K562 (cell line): ENCODE measurements around the gene TMPRSS9. TPM values are rescaled to one million over a fixed set of nuclear protein-coding genes. Genes with fewer than 3 reads are reported as not detected.

Source experiments
- ATAC-seq: fragments of 200-7000 bp; cut with Tn5 transposase; 3 replicates; pipeline ENCODE4 v1.9.1; 2020; ENCODE audit warnings: moderate library complexity
- BruUV-seq: library from RNA; stranded (reverse); fragments of 400-500 nt; replicated peaks from 2 replicates; lab custom pipeline; 2021; lab: Mats Ljungman, UMichigan
- CTCF ChIA-PET: fragments of 300-600 bp; formaldehyde crosslinking; extraction: SDS; loops from one replicate; lab custom pipeline; 2021; ENCODE audit warnings: low intra/inter-chr PET ratio; lab: Yijun Ruan, JAX
- POLR2A ChIA-PET: fragments of 300-600, 350-650 bp; sonication (Branson Sonifier 250); formaldehyde crosslinking; extraction: SDS; loops from one replicate; lab custom pipeline; 2021; ENCODE audit warnings: antibody characterized with exemption, inconsistent platforms; lab: Yijun Ruan, JAX
- DNase-seq, 4 experiments: peaks; one replicate each; pipeline versions ENCODE4 v3.0.0 to v3.0.0-alpha.2; 2011 to 2018; ENCODE audit warnings: low spot score in 3 of 4, mixed read lengths in 3 of 4; ENCODE audit errors: extremely low read depth in 1 of 4
- FAIRE-seq: peaks from 2 replicates; lab custom pipeline; 2011; peaks lifted over from hg19 to GRCh38; lab: Jason Lieb, UNC
- H2AFZ ChIP-seq: 2 replicates; pipeline ENCODE4 v1.6.0; 2011; ENCODE audit warnings: low read depth, low read length, control low read depth, inconsistent platforms
- H3K27ac ChIP-seq: fragments of 200-600 bp; 3 replicates; pipeline ENCODE4 v1.8.0; 2011; ENCODE audit warnings: low read depth, mild to moderate bottlenecking, control low read depth, inconsistent platforms, low read length, moderate library complexity, mixed read lengths; ENCODE audit errors: extremely low read depth
- H3K27me3 ChIP-seq, 2 experiments: fragments of 300-600 bp in 1 of 2; 2 replicates in 1 of 2; 3 replicates in 1 of 2; pipeline versions ENCODE4 v1.6.0 to v1.8.0; 2011; ENCODE audit warnings: inconsistent platforms in 2 of 2, low read length in 2 of 2, mild to moderate bottlenecking in 1 of 2, mixed read lengths in 1 of 2, moderate library complexity in 1 of 2; ENCODE audit not compliant: control insufficient read depth in 2 of 2, insufficient read depth in 2 of 2
- H3K36me3 ChIP-seq: fragments of 300-600 bp; 3 replicates; pipeline ENCODE4 v1.8.0; 2011; ENCODE audit warnings: mild to moderate bottlenecking, low read length, inconsistent platforms; ENCODE audit not compliant: control insufficient read depth, insufficient read depth
- H3K4me1 ChIP-seq, 2 experiments: fragments of 200-600 bp in 1 of 2; replicated peaks in 1 of 2; 2 replicates in 1 of 2; 3 replicates in 1 of 2; pipeline versions ENCODE4 v1.5.1 to v1.8.0; 2011; ENCODE audit warnings: inconsistent platforms in 2 of 2, low read length in 2 of 2, mild to moderate bottlenecking in 1 of 2, mixed read lengths in 1 of 2, moderate library complexity in 1 of 2; ENCODE audit not compliant: control insufficient read depth in 2 of 2, insufficient read depth in 2 of 2
- H3K4me2 ChIP-seq: 2 replicates; pipeline ENCODE4 v1.6.1; 2011; ENCODE audit warnings: low read length, control low read depth, inconsistent platforms, mixed read lengths; ENCODE audit not compliant: insufficient read depth
- H3K4me3 ChIP-seq: fragments of 200-600 bp; sonication (generic), shearing (Covaris generic); 2 replicates; pipeline ENCODE4 v1.5.1; 2016; ENCODE audit warnings: control low read depth, inconsistent platforms
- H3K79me2 ChIP-seq: fragments of 200-600 bp; 3 replicates; pipeline ENCODE4 v1.8.0; 2011; ENCODE audit warnings: low read length, inconsistent platforms; ENCODE audit not compliant: control insufficient read depth, insufficient read depth
- H3K9ac ChIP-seq, 2 experiments: 2 replicates each; pipeline versions ENCODE4 v1.6.0 to v1.6.1; 2011; ENCODE audit warnings: low read depth in 2 of 2, low read length in 2 of 2, control low read depth in 1 of 2, inconsistent platforms in 1 of 2, mild to moderate bottlenecking in 1 of 2, mixed read lengths in 1 of 2; ENCODE audit not compliant: insufficient read depth in 1 of 2
- H3K9me1 ChIP-seq: one replicate; pipeline ENCODE4 v1.6.0; 2011; ENCODE audit warnings: inconsistent platforms, mild to moderate bottlenecking, low read length, moderate library complexity; ENCODE audit not compliant: control insufficient read depth, insufficient read depth
- H3K9me3 ChIP-seq: replicated peaks from 2 replicates; pipeline ENCODE4 v1.5.1; 2011; ENCODE audit warnings: low read depth, low read length, inconsistent platforms; ENCODE audit not compliant: control insufficient read depth, insufficient read depth
- H4K20me1 ChIP-seq: replicated peaks from 2 replicates; pipeline ENCODE4 v1.6.1; 2011; ENCODE audit warnings: low read length, inconsistent platforms, mixed read lengths; ENCODE audit not compliant: control insufficient read depth, insufficient read depth
- CBX1 ChIP-seq: sonication (generic); IDR thresholded peaks from 2 replicates; pipeline ENCODE4 v1.6.1; 2016; ENCODE audit warnings: antibody characterized with exemption, low read depth, mild to moderate bottlenecking
- CHD4 ChIP-seq: fragments of 200-600 bp; sonication (generic); IDR thresholded peaks from 3 replicates; pipeline ENCODE4 v1.6.1; 2012; ENCODE audit warnings: low read depth, mild to moderate bottlenecking, mixed read lengths, low read length, inconsistent platforms; ENCODE audit not compliant: insufficient read depth, insufficient replicate concordance, poor library complexity, severe bottlenecking
- E2F4 ChIP-seq: sonication (generic); formaldehyde crosslinking; IDR thresholded peaks from 2 replicates; pipeline ENCODE4 v1.8.0; 2022; ENCODE audit warnings: mild to moderate bottlenecking, low read depth, missing genetic modification reagents
- HDAC1 ChIP-seq, 2 experiments: fragments of 450-650 bp; IDR thresholded peaks; 2 replicates each; pipeline ENCODE4 v1.6.1; 2016 to 2017; ENCODE audit warnings: inconsistent platforms in 1 of 2, mild to moderate bottlenecking in 1 of 2, moderate library complexity in 1 of 2
- HDGF ChIP-seq: fragments of 450-650 bp; IDR thresholded peaks from 2 replicates; pipeline ENCODE4 v1.6.1; 2016
- KDM5B ChIP-seq: fragments of 200-600 bp; sonication (generic); IDR thresholded peaks from 2 replicates; pipeline ENCODE4 v1.6.1; 2012; ENCODE audit warnings: low read depth, mild to moderate bottlenecking, moderate library complexity, low read length, control low read depth, inconsistent platforms; ENCODE audit not compliant: insufficient replicate concordance
- MBD1 ChIP-seq: fragments of 250-450 bp; sonication (Bioruptor Pico); IDR thresholded peaks from 2 replicates; pipeline ENCODE4 v1.8.0; 2022; ENCODE audit warnings: inconsistent platforms
- PHB2 ChIP-seq: fragments of 450-650 bp; IDR thresholded peaks from 2 replicates; pipeline ENCODE4 v1.6.1; 2017; ENCODE audit warnings: low read depth
- RBM25 ChIP-seq: fragments of 200-400 bp; formaldehyde crosslinking; IDR thresholded peaks from 2 replicates; pipeline ENCODE4 v1.6.1; 2018; ENCODE audit warnings: low read length, low read depth, moderate library complexity; ENCODE audit not compliant: severe bottlenecking
- TARDBP ChIP-seq: fragments of 450-650 bp; IDR thresholded peaks from 2 replicates; pipeline ENCODE4 v1.6.1; 2016
- ZNF165 ChIP-seq: fragments of 250-450 bp; sonication (Bioruptor Pico); IDR thresholded peaks from 2 replicates; pipeline ENCODE4 v1.4.0; 2020; ENCODE audit warnings: borderline replicate concordance
- ZNF212 ChIP-seq: fragments of 450-650 bp; formaldehyde crosslinking; IDR thresholded peaks from 2 replicates; pipeline ENCODE4 v1.4.0; 2020; ENCODE audit warnings: mild to moderate bottlenecking
- WGBS: fragments of 100-300 bp; shearing (Covaris generic); methylation state at CpG from one replicate; pipeline ENCODE4 v1.1.6; 2016; ENCODE audit warnings: low coverage, mixed read lengths; ENCODE audit not compliant: insufficient coverage; ENCODE audit errors: missing lambda C conversion rate; 5-methylcytosine and 5-hydroxymethylcytosine counted together
- in situ Hi-C: fragments of 300-500 bp; cut with MboI; formaldehyde crosslinking; loops from 4 replicates; pipeline ENCODE4 v1.15.0; 2018; ENCODE audit warnings: inconsistent platforms, mixed read lengths
- intact Hi-C: fragments of 100-400 bp; cut with micrococcal nuclease; formaldehyde crosslinking; loops from 2 replicates; pipeline ENCODE4 v1.14.2; 2022
- polyA plus RNA-seq, 8 experiments: library from polyadenylated mRNA; depleted of rRNA in 4 of 8; stranded (reverse) in 5 of 8; unstranded in 3 of 8; fragments of >200 nt; fragmentation: Nextera tagmentation in 2 of 8; fragmentation: Illumina TruSeq in 1 of 8; extraction: Ambion mirVana in 2 of 8; extraction: Trizol in 1 of 8; gene quantifications; 2 replicates each; pipeline versions ENCODE4 v1.2.1 to v1.2.3, GENCODE V29; 2011 to 2014; ENCODE audit warnings: inconsistent platforms in 1 of 8, missing spikeins in 1 of 8
- total RNA-seq, 7 experiments: library from RNA; depleted of rRNA in 6 of 7; stranded (reverse); fragments of >200 nt in 6 of 7; fragmentation: Illumina TruSeq in 2 of 7; extraction: Trizol in 2 of 7; gene quantifications; 2 replicates each; pipeline versions ENCODE4 v1.2.1 to v1.2.3, GENCODE V29; 2011 to 2021; ENCODE audit warnings: low replicate concordance in 1 of 7
- TF ChIP-seq, protein P1 (sequence below), 2 experiments: fragments of 450-650 bp; IDR thresholded peaks; 2 replicates each; pipeline ENCODE4 v1.6.1; 2016
- TF ChIP-seq, protein P2 (sequence below), 3 experiments: fragments of 200-800 bp in 1 of 3; sonication (Bioruptor generic) in 1 of 3; sonication (generic) in 1 of 3; formaldehyde crosslinking in 1 of 3; IDR thresholded peaks; 2 replicates each; pipeline versions ENCODE4 v1.6.1 to v1.8.0; 2016 to 2022; ENCODE audit warnings: mild to moderate bottlenecking in 2 of 3, missing compliant biosample characterization in 2 of 3, missing genetic modification characterization in 2 of 3, missing genetic modification reagents in 1 of 3

TMPRSS9 gene
- total and polyA plus RNA-seq, 9 of the 15 experiments (the other 6 are each of a cell fraction or from before 2014, with no cell fraction given) = 0.01 to 0.03 TPM; not detected in 7

- H3K27ac ChIP-seq = peak overlapping the region; percentile 81; the same call in 1 of the 3 replicates
- TF ChIP-seq ZNF212 (CRISPR knock-in tag) (no peak), CBX1 (no peak), MBD1 (CRISPR knock-in tag) (no peak), TARDBP (no peak), CHD4 (no peak), HDAC1 (IDR thresholded peaks at IDR 0.05) (no peak), E2F4 (CRISPR knock-in tag) (no peak), RBM25 (peak; percentile 3), PHB2 (no peak), HDGF (no peak), KDM5B (no peak), ZNF165 (no peak)
- TF ChIP-seq, protein P1, sequence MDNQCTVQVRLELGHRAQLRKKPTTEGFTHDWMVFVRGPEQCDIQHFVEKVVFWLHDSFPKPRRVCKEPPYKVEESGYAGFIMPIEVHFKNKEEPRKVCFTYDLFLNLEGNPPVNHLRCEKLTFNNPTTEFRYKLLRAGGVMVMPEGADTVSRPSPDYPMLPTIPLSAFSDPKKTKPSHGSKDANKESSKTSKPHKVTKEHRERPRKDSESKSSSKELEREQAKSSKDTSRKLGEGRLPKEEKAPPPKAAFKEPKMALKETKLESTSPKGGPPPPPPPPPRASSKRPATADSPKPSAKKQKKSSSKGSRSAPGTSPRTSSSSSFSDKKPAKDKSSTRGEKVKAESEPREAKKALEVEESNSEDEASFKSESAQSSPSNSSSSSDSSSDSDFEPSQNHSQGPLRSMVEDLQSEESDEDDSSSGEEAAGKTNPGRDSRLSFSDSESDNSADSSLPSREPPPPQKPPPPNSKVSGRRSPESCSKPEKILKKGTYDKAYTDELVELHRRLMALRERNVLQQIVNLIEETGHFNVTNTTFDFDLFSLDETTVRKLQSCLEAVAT (IDR thresholded peaks at IDR 0.05) = peak in 1 of 2 experiments; percentile 75; a peak in 2 of 4 replicates
- TF ChIP-seq, protein P2, sequence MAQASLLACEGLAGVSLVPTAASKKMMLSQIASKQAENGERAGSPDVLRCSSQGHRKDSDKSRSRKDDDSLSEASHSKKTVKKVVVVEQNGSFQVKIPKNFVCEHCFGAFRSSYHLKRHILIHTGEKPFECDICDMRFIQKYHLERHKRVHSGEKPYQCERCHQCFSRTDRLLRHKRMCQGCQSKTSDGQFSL (CRISPR knock-in tag; IDR thresholded peaks at IDR 0.05) = no peak
- TF ChIP-seq, protein P2 (tag; IDR thresholded peaks at IDR 0.05) = no peak; a peak in 1 of 4 replicates
These were observed 97.5 kb downstream of the TMPRSS9 start for GRCh38 chr19:2457394-2458037.

More at GRCh38 chr19:2457394-2458037, 97.5 kb downstream of the TMPRSS9 start:
- intact Hi-C loops = no loop called here
- WGBS = 93% methylated on average over 7 of the region's 8 CpGs
- CTCF ChIA-PET = interaction anchor here (0.6 kb wide), 1 partner anchor 180 kb away, joined by 3 read pairs; no protein-coding TSS in a partner anchor
- Histone ChIP-seq H3K79me2 (peaks cover 47% of the 10 kb centered on the region), H3K36me3 (peaks cover 14% of the 10 kb centered on the region; the same call in 1 of the 3 replicates), H3K27me3 (no peaks in the 10 kb centered on the region), H4K20me1 (peaks cover 21% of the 10 kb centered on the region; the same call in 1 of the 2 replicates), H3K9me1 (peaks cover 14% of the 10 kb centered on the region), H3K9ac (peak overlapping the region; percentile 69 to 99), H2AFZ (peak overlapping the region; percentile 99), H3K4me3 (peak overlapping the region; percentile 100), H3K4me1 (peaks cover 5 to 58% of the 10 kb centered on the region in 2 experiments; a peak in 3 of 5 replicates), H3K9me3 (no peaks in the 10 kb centered on the region), H3K4me2 (peak overlapping the region; percentile 79)
- DNase-seq (no peak), ATAC-seq (no peak), FAIRE-seq (no peak)
- POLR2A ChIA-PET = interaction anchor here (0.6 to 4.4 kb wide), 8 partner anchors 9 to 242 kb away, joined by 3 to 20 read pairs (median 4); partner anchors contain the start of gene GADD45B
- no TSS peak for BruUV-seq
- in situ Hi-C loops = no loop called here
